ENCODE results near the gene MCCC2.
A peak's percentile ranks its signal among the peaks of the same experiment; 100 is the strongest.

GRCh38 chr5:71658916-71659662 is 71.9 kb downstream of the MCCC2 start:
- TF ChIP-seq POLR2A (IDR thresholded peaks at IDR 0.05) = no peak
- TF ChIP-seq CTCF (IDR thresholded peaks at IDR 0.05) = peak in 2 of 6 experiments; percentile 13 to 15
